Ovary (tissue), 9 donors: ENCODE data around the gene UCK1. TPM values are rescaled to one million over a fixed set of nuclear protein-coding genes. Genes with fewer than 3 reads are reported as not detected.

Experiments
- DNase-seq, 5 donors: peaks; one replicate each; pipeline ENCODE4 v3.0.0-alpha.2; 2019 to 2020
- H3K27ac ChIP-seq, 2 donors: fragments of 200-600 bp; one replicate each; pipeline versions ENCODE4 v1.5.1 to v1.8.0; 2019 to 2022
- H3K27me3 ChIP-seq: fragments of 200-600 bp; one replicate; pipeline ENCODE4 v1.8.0; 2022
- H3K36me3 ChIP-seq: fragments of 200-600 bp; sonication (generic); one replicate; pipeline ENCODE4 v1.5.1; 2019
- H3K4me1 ChIP-seq: one replicate; pipeline ENCODE4 v1.8.1; 2013; ENCODE audit warnings: mild to moderate bottlenecking, moderate library complexity; ENCODE audit not compliant: insufficient read depth
- H3K4me3 ChIP-seq: fragments of 200-600 bp; sonication (generic); one replicate; pipeline ENCODE4 v1.5.1; 2017
- H3K9me3 ChIP-seq, 2 donors: fragments of 200-600 bp in 1 of 2; sonication (generic) in 1 of 2; one replicate each; pipeline versions ENCODE4 v1.5.1 to v1.8.1; 2013 to 2019; ENCODE audit warnings: mild to moderate bottlenecking in 1 of 2, moderate library complexity in 1 of 2
- EP300 ChIP-seq: sonication (generic); formaldehyde crosslinking; IDR thresholded peaks from one replicate; pipeline ENCODE4 v1.6.1; 2017; ENCODE audit warnings: antibody characterized with exemption
- POLR2A ChIP-seq: fragments of 450-650 bp; IDR thresholded peaks from one replicate; pipeline ENCODE4 v1.6.1; 2017; ENCODE audit warnings: antibody characterized with exemption, mild to moderate bottlenecking, moderate library complexity
- WGBS, 3 donors: extraction: QIAGEN DNeasy Blood & Tissue Kit in 1 of 3; methylation state at CpG; one replicate each; pipeline versions ENCODE4 v1.1.5 to v1.1.7; 2013 to 2017; 5-methylcytosine and 5-hydroxymethylcytosine counted together
- intact Hi-C, 4 donors: fragments of 100-400 bp; cut with DNase I; formaldehyde crosslinking; loops; one replicate each; pipeline versions ENCODE4 v1.11.0 to v1.15.1; 2022 to 2023
- polyA plus RNA-seq, 2 donors: library from polyadenylated mRNA; stranded (reverse); fragments of 200-250 nt in 1 of 2; fragments of 350-450 nt in 1 of 2; fragmentation: Illumina TruSeq in 1 of 2; extraction: RNeasy Lipid Tissue Mini Kit (QIAGEN cat#74804) in 1 of 2; gene quantifications; one replicate each; pipeline ENCODE4 v1.2.3, GENCODE V29; 2013 to 2014
- total RNA-seq, 7 donors: library from RNA; depleted of rRNA in 2 of 7; stranded (reverse); fragments of >200 nt in 2 of 7; fragmentation: NEBNext Ultra II Directional in 3 of 7; extraction: Animal tissue kit (Norgen Biotek cat#: 25700) in 3 of 7; gene quantifications; one replicate each; pipeline versions ENCODE4 v1.1.0 to v1.2.4, GENCODE V29; 2016 to 2023
- TF ChIP-seq, protein P1 (sequence below), 3 donors: fragments of 450-650 bp in 2 of 3; fragments of 200-600 bp in 1 of 3; IDR thresholded peaks; one replicate each; pipeline versions ENCODE4 v1.5.1 to v1.8.0; 2016 to 2022; ENCODE audit warnings: antibody characterized with exemption in 3 of 3, mild to moderate bottlenecking in 1 of 3
- donor health status: DM: no; HTN: no; CAD: no; lungs with moderate emphysema.
- donor health status: DM: no; HTN: no; CAD: no.
- donor health status: Bipolar disorder and iron deficiency.
- donor health status: DM: yes; HTN: yes; CAD: no.
- donor health status: DM: no; HTN: no; CAD: no.
- donor health status: DM: yes; HTN: yes; CAD: no.

UCK1 gene
- total and polyA plus RNA-seq, 9 donors = 19.8 to 37.9 (median 29.7) TPM

DNA sequence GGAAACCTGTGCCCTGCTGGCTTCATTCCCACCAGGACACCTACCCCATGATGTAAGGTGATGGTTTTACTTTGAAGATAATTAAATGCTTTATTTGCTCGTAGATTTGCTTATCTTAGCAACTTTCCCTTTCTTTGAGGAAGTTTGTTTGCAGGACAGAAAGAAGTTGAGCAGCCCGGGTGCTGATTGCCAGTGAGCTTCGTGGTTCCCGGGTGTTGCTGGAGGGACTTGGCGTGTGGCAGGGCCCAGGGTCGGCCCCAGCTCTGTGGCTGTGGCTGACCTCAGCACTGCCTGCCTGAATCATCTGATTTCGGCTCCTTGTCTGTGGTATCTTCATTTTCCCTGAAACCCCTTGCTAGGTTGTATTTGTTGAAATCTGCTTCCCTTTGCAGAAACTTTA is 19.6 kb downstream of the UCK1 start:
- Histone ChIP-seq H3K9me3 (no peaks in the 10 kb centered on the region), H3K4me1 (no peaks in the 10 kb centered on the region), H3K27me3 (no peaks in the 10 kb centered on the region), H3K4me3 (no peak overlapping the region), H3K36me3 (no peaks in the 10 kb centered on the region), H3K27ac (no peak overlapping the region)
- WGBS, 3 donors = 76 to 84% (median 78%) methylated on average over 7 of the region's 7 CpGs
- DNase-seq = no peak
- intact Hi-C loops = loop anchor here in 1 of 4 donors (5.0 kb wide), 1 partner anchor 344 kb away; no protein-coding TSS in a partner anchor
- TF ChIP-seq, protein P1, sequence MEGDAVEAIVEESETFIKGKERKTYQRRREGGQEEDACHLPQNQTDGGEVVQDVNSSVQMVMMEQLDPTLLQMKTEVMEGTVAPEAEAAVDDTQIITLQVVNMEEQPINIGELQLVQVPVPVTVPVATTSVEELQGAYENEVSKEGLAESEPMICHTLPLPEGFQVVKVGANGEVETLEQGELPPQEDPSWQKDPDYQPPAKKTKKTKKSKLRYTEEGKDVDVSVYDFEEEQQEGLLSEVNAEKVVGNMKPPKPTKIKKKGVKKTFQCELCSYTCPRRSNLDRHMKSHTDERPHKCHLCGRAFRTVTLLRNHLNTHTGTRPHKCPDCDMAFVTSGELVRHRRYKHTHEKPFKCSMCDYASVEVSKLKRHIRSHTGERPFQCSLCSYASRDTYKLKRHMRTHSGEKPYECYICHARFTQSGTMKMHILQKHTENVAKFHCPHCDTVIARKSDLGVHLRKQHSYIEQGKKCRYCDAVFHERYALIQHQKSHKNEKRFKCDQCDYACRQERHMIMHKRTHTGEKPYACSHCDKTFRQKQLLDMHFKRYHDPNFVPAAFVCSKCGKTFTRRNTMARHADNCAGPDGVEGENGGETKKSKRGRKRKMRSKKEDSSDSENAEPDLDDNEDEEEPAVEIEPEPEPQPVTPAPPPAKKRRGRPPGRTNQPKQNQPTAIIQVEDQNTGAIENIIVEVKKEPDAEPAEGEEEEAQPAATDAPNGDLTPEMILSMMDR (IDR thresholded peaks at IDR 0.05) = no peak
- TF ChIP-seq EP300 = no peak
- TF ChIP-seq POLR2A = no peak

DNA sequence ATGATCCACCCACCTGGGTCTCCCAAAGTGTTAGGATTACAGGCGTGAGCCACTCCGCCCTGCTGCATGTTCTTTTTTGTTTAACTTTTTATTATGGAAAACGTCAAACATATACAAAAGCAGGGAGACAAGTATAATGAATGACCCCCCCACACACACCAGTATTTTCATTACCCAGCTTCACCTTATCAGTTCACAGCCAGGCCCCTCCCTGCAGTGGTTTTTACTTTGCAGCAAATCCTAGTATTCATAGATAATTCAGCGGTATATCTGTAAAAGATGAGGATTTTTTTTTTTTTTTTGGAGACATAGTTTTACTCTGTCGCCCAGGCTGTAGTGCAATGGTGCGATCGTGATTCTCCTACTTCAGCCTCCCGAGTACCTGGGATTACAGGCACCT is 26.1 kb downstream of the UCK1 start:
- no peaks in the 10 kb centered on the region for H3K27me3 ChIP-seq
- peaks cover 10% of the 10 kb centered on the region for H3K4me1 ChIP-seq
- no peak overlapping the region for H3K4me3 ChIP-seq
- no peaks in the 10 kb centered on the region for H3K9me3 ChIP-seq
- TF ChIP-seq POLR2A = no peak
- no peak for TF ChIP-seq EP300
- TF ChIP-seq, protein P1 (IDR thresholded peaks at IDR 0.05) = no peak
- no peak overlapping the region for H3K27ac ChIP-seq
- intact Hi-C loops = no loop called here
- WGBS, 3 donors = 86 to 88% (median 87%) methylated on average over 8 of the region's 8 CpGs
- DNase-seq = no peak
- H3K36me3 ChIP-seq = no peaks in the 10 kb centered on the region

DNA sequence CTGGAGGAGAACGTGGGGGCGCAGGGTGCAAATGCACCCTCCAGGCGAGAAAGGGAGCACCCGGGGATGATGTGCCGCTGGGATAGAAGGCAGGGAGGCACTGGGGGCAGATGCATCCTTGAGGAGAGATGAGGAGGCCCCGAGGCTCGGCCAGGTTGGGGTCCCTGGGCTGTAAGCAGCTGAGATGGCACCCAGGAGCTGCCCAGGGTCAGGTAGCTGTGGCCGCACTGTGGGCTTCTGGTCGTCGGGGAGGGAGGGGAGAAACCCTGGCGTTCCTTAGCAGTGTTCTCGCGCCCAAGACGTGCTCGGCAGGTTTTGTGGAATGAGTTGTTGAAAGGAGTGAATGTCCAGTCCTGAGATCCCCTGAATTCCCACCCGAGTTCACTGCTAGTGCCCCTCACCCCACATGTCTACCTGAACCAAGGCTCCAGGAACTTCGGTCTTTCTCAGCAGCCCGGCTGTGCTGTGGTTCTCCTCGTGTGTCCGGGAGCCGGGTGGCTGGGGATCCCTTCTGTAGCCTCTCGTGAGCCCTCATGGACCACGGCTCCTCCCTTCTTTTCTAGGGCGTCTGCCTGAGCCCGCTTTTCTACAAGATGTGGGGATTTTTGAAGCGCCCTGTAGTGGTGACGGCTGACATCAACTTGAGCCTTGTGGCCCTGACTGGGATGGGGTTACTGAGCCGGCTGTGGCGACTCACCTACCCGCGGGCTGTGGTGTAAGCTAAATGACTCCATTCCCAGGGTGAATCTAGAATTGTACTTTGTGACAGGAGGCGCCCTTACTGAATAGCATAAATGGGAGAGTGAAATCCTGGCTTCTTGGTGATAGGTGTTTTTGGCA is 27.2 kb downstream of the UCK1 start:
- Histone ChIP-seq H3K36me3 (no peaks in the 10 kb centered on the region), H3K27me3 (no peaks in the 10 kb centered on the region), H3K4me1 (peaks cover 10% of the 10 kb centered on the region), H3K4me3 (peak overlapping the region; percentile 74), H3K9me3 (no peaks in the 10 kb centered on the region), H3K27ac (no peak overlapping the region)
- no peak for DNase-seq
- WGBS, 3 donors = 14 to 18% (median 16%) methylated on average over 31 to 32 of the region's 32 CpGs
- TF ChIP-seq EP300 (no peak), POLR2A (no peak)
- TF ChIP-seq, protein P1 (IDR thresholded peaks at IDR 0.05) = no peak
- intact Hi-C loops = no loop called here

DNA sequence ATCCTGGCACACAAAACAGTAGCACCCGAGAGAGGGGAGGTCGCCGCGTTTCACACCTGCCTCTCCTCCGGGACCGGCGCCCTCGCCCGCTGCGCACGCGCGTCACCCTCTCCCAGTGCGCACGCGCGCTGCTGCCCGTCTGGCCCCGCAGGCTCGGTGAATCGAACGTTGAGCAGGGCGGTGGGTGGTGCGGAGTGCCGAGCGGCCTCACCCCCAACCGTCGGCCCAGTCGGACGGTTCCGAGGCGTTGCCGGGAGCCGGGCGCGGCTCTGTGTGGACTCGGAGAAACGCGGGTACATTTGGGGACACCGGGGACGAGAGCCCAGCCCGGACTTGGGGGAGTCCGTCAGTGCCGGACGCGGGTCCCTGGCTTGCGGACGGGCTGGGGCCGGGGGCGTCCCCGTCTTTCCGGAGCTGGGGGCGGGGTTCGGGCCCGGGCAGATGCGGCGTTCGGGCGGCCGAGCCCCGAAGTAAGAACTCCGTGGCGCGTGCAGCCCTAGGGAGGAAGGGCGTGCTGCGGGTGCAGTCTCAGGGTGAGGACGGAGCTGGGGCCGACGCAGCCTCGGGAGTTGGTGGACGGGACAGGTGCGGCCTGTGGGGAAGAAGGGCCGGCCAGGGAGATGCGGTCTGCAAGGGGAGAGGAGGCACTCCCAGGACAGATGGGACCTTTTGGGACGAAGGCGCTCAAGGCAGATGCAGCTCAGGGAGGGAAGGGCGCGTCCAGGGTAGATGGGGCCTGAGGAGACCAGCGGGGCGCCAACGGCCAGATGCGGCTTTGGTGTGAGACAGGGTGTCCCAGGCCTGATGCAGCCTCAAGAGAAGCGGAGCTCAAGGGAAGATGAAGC is 28.1 kb downstream of the UCK1 start, which contains the start of gene POMT1:
TSS of gene POMT1 (plus strand) at position 138 of the 845 bp plus-strand sequence. CDS start 1,301 bp downstream, outside the sequence.
- no peaks in the 10 kb centered on the region for H3K27me3 ChIP-seq
- peak within 1 kb of the TSS in 1 of 2 donors; percentile 12 for H3K27ac ChIP-seq
- DNase-seq = peak; percentile 86 to 92 (median 89)
- TF ChIP-seq EP300 = no peak
- TF ChIP-seq, protein P1 (IDR thresholded peaks at IDR 0.05) = no peak
- TF ChIP-seq POLR2A = no peak
- peaks cover 10% of the 10 kb centered on the region for H3K4me1 ChIP-seq
- no peaks in the 10 kb centered on the region for H3K36me3 ChIP-seq
- WGBS, 3 donors = 0 to 1% (median 0%) methylated on average over 71 to 83 of the region's 83 CpGs
- no peaks in the 10 kb centered on the region for H3K9me3 ChIP-seq
- intact Hi-C loops = no loop called here
- peak within 1 kb of the TSS; percentile 74 for H3K4me3 ChIP-seq
